Mucosa of descending colon (tissue), 3 donors: Measurements from ENCODE around the gene CLEC1A. TPM values are rescaled to one million over a fixed set of nuclear protein-coding genes. Genes with fewer than 3 reads are reported as not detected.

Experiments used
- ATAC-seq: fragments of 200-7000 bp; cut with Tn5 transposase; one replicate; pipeline ENCODE4 v1.9.1; 2020; ENCODE audit warnings: mild to moderate bottlenecking, moderate library complexity
- DNase-seq, 3 donors: peaks; one replicate each; pipeline ENCODE4 v3.0.0-alpha.2; 2020
- H3K36me3 ChIP-seq: fragments of 200-600 bp; one replicate; pipeline ENCODE4 v1.8.0; 2021; ENCODE audit warnings: low read depth, mild to moderate bottlenecking
- H3K4me1 ChIP-seq: fragments of 200-600 bp; one replicate; pipeline ENCODE4 v1.8.0; 2021; ENCODE audit warnings: low read depth, mild to moderate bottlenecking
- H3K4me3 ChIP-seq: fragments of 200-600 bp; one replicate; pipeline ENCODE4 v1.8.0; 2021; ENCODE audit warnings: mild to moderate bottlenecking
- H3K9me3 ChIP-seq: fragments of 200-600 bp; one replicate; pipeline ENCODE4 v1.8.0; 2021; ENCODE audit warnings: mild to moderate bottlenecking
- intact Hi-C, 2 donors: fragments of 100-400 bp; cut with DNase I in 1 of 2; cut with micrococcal nuclease in 1 of 2; formaldehyde crosslinking; loops; one replicate each; pipeline versions ENCODE4 v1.11.0 to v1.11.1; 2022; cut with DNase I, micrococcal nuclease
- total RNA-seq, 3 donors: library from RNA; stranded (reverse); fragmentation: NEBNext Ultra II Directional in 2 of 3; extraction: Animal tissue kit (Norgen Biotek cat#: 25700) in 2 of 3; gene quantifications; one replicate each; pipeline versions ENCODE4 v1.2.1 to v1.2.4, GENCODE V29; 2021 to 2023
- TF ChIP-seq, protein P1 (sequence below): fragments of 200-600 bp; IDR thresholded peaks from one replicate; pipeline ENCODE4 v1.8.0; 2022; ENCODE audit warnings: antibody characterized with exemption, mild to moderate bottlenecking
- donor health status: DM: no; HTN: no; CAD: no; lungs with moderate emphysema.
- donor health status: DM: no; HTN: no; CAD: no.
- donor health status: DM: no; HTN: yes; CAD: no.

The CLEC1A gene
- total RNA-seq, 3 donors from 2014 or later: 0.67 to 2.8 (median 1.2) TPM

DNA sequence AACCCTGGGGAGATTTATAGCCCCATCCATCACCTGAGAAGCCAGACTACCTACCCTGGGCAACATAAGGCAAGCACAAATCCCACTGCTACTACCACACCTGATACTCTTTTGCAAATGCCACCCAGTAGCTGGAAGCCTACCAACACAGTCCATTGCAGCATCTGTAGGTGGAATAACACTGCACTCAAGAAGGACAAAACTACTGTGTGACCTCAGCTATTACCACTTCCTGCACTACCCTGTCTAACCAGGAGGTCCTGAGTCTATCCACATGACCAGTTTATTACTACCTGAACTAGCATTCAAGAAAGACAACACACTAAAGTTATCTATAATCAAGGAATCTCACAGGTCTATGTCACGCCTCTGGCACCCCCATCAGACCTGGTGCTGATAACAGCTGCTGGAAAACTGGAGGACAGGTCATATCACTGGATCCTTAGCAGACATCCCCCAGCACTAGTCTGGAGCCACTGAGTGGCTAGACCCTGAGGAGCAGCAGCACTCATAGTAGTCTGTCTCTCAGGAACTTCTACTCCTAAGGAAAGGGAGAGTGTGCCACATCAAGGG, 2.9 kb upstream of the CLEC1A start:
- intact Hi-C loops: no loop called here
- no peak for ATAC-seq

DNA sequence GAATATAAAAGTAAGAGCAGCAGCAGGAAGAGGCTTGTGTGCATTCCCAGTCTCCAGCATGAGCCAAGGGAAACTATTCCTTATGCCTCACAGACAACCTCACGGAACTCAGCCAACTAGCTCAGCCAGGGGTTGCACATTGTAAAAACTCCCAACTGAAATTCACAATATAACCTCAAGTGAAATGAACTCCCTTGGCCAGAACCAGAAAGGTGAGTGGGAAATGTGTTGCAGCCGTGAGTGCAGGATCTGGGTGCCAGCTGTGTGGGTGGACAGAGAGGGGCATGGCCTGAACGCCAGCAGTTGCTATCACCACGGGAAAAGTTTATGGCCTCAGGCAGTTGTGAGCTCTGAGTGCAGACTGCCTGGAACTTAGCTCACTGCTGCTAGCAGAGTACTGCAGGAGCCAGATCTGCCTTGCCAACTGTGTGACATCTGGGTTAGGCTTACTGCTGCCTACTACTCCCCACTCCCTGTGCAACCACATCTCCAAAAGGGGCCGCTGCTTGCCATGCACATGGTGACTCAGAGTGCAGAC, 2.3 kb upstream of the CLEC1A start:
- H3K36me3 ChIP-seq: no peaks in the 10 kb centered on the region
- TF ChIP-seq, protein P1, sequence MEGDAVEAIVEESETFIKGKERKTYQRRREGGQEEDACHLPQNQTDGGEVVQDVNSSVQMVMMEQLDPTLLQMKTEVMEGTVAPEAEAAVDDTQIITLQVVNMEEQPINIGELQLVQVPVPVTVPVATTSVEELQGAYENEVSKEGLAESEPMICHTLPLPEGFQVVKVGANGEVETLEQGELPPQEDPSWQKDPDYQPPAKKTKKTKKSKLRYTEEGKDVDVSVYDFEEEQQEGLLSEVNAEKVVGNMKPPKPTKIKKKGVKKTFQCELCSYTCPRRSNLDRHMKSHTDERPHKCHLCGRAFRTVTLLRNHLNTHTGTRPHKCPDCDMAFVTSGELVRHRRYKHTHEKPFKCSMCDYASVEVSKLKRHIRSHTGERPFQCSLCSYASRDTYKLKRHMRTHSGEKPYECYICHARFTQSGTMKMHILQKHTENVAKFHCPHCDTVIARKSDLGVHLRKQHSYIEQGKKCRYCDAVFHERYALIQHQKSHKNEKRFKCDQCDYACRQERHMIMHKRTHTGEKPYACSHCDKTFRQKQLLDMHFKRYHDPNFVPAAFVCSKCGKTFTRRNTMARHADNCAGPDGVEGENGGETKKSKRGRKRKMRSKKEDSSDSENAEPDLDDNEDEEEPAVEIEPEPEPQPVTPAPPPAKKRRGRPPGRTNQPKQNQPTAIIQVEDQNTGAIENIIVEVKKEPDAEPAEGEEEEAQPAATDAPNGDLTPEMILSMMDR: no peak
- H3K9me3 ChIP-seq: no peaks in the 10 kb centered on the region
- intact Hi-C loops: no loop called here
- ATAC-seq (no peak), DNase-seq (no peak)
- H3K4me1 ChIP-seq: no peaks in the 10 kb centered on the region
- H3K4me3 ChIP-seq: no peak overlapping the region

More for the DNA sequence above, 2.9 kb upstream of the CLEC1A start:
- DNase-seq: no peak
- TF ChIP-seq, protein P1: no peak
- Histone ChIP-seq H3K9me3 (no peaks in the 10 kb centered on the region), H3K4me3 (no peak overlapping the region), H3K36me3 (no peaks in the 10 kb centered on the region), H3K4me1 (no peaks in the 10 kb centered on the region)

DNA sequence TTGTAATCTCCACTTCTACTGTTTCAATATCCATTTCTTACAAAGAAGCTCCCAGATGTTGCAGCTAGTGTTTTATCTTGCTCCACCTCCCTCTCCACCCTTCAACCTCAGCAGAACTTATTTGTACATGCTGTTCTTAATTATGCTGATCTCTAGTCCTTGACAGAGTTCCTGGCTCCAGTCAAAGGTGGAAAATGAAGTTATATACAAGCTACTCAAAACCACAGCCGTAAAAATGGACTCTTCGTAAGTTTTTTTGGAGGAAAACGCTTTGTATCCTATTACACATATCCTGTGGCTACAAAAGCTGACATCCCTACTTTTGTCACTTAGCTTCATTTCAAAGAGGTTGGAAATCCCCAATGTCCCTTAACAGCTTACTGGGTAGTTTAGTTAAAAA, 1.3 kb downstream of the CLEC1A start:
- no peak for DNase-seq
- Histone ChIP-seq H3K36me3 (no peaks in the 10 kb centered on the region), H3K4me1 (no peaks in the 10 kb centered on the region), H3K9me3 (no peaks in the 10 kb centered on the region), H3K4me3 (no peak overlapping the region)
- ATAC-seq: no peak
- intact Hi-C loops: no loop called here
- TF ChIP-seq, protein P1: no peak

DNA sequence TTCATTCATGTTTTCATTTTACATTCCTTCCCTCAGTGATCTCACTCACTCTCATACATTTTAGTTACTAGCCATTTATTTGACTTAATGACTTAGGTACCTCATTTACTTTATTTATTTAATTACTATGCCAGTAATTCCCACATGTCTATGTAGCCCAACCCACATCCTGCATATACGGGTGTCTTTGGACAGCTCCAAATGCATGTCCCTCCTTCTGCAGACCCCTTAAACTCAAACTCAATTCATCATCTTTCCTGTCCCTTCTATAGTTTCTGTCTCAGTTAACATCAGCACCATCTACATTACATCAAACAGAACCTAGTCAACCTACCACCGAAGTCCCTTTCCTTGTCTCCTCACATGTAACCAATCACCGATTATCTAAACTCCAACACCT, 2.8 kb downstream of the CLEC1A start:
- Histone ChIP-seq H3K4me1 (no peaks in the 10 kb centered on the region), H3K4me3 (no peak overlapping the region), H3K36me3 (no peaks in the 10 kb centered on the region), H3K9me3 (no peaks in the 10 kb centered on the region)
- no peak for DNase-seq
- intact Hi-C loops: no loop called here
- TF ChIP-seq, protein P1: no peak
- ATAC-seq: no peak

DNA sequence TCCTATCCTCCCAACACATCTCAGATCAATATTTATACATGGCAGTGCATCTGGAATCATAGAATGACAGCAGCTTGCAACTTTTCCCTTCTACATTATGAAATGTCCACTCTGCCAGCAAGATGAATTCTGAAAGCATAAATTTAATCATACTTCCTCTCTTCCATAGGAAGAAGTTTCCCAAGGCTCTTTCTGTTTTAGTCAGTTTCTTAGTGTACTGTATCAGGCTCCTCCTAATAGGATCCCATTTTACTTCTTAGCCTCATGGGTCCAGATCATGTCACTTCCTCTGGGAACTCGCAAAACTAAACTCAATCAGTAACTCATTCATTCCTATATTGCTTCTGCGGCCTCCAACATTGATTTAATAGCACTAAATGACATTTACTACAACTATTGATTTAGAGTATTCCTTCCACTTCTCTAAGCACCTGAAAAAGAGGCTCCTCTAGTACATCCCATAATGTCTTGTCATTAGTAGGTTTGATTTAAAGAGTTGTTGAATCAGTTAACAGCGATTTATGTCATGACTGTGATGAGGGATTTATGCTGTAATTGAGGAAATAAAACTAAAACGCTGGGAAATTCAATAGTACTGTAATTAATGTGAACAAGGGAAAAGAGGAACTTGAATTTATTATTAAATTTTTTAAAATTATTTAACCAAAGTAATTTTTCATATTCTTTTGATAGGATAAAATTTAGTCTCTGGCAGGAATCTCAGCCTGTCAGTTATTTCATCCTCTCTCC, 4.0 kb downstream of the CLEC1A start:
- Histone ChIP-seq H3K4me1 (no peaks in the 10 kb centered on the region), H3K4me3 (no peak overlapping the region), H3K9me3 (no peaks in the 10 kb centered on the region), H3K36me3 (no peaks in the 10 kb centered on the region)
- DNase-seq (no peak), ATAC-seq (no peak)
- TF ChIP-seq, protein P1: no peak
- intact Hi-C loops: no loop called here
